GM06990 (cell line): ENCODE measurements around the gene OTOS.

ENCODE experiments used
- DNase-seq: peaks from one replicate; pipeline ENCODE4 v3.0.0-alpha.2; 2011; ENCODE audit not compliant: insufficient read length; ENCODE audit errors: extremely low read depth
- H3K27me3 ChIP-seq: replicated peaks from 2 replicates; pipeline ENCODE4 v1.6.0; 2011; ENCODE audit warnings: low read length; ENCODE audit not compliant: control insufficient read depth, insufficient read depth
- H3K36me3 ChIP-seq: 2 replicates; pipeline ENCODE4 v1.5.1; 2011; ENCODE audit warnings: low read length; ENCODE audit not compliant: control insufficient read depth, insufficient read depth
- H3K4me3 ChIP-seq: replicated peaks from 2 replicates; pipeline ENCODE4 v1.5.1; 2011; ENCODE audit warnings: low read depth, mild to moderate bottlenecking, control low read depth, low read length
- TF ChIP-seq, protein P1 (sequence below): IDR thresholded peaks from 2 replicates; pipeline ENCODE4 v1.5.1; 2011; ENCODE audit warnings: low read length, control low read depth, mild to moderate bottlenecking, inconsistent platforms; ENCODE audit not compliant: insufficient read depth, poor library complexity, severe bottlenecking

Gene OTOS

DNA sequence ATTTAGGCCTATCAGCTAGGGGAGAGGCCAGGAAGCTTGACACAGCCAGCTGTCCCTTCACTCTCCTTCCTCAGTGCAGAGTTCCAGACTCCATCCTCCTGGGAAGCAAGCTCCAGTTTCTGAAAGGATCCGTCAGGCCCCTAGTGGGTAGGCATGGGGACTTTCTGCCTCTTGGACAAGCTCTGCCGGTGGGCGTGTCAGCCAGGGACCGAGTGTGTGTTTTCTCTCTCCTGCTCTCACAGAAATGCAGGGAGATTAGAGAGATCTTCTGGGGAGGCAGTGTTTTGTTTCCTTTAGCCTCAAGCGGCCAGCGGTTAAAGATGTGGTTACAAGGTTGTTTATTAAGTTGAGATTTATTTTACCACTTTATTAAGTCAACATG, 29.9 kb upstream of the OTOS start:
- no peak for DNase-seq
- TF ChIP-seq, protein P1, sequence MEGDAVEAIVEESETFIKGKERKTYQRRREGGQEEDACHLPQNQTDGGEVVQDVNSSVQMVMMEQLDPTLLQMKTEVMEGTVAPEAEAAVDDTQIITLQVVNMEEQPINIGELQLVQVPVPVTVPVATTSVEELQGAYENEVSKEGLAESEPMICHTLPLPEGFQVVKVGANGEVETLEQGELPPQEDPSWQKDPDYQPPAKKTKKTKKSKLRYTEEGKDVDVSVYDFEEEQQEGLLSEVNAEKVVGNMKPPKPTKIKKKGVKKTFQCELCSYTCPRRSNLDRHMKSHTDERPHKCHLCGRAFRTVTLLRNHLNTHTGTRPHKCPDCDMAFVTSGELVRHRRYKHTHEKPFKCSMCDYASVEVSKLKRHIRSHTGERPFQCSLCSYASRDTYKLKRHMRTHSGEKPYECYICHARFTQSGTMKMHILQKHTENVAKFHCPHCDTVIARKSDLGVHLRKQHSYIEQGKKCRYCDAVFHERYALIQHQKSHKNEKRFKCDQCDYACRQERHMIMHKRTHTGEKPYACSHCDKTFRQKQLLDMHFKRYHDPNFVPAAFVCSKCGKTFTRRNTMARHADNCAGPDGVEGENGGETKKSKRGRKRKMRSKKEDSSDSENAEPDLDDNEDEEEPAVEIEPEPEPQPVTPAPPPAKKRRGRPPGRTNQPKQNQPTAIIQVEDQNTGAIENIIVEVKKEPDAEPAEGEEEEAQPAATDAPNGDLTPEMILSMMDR = no peak
- Histone ChIP-seq H3K36me3 (no peaks in the 10 kb centered on the region), H3K27me3 (no peaks in the 10 kb centered on the region), H3K4me3 (no peak overlapping the region)

DNA sequence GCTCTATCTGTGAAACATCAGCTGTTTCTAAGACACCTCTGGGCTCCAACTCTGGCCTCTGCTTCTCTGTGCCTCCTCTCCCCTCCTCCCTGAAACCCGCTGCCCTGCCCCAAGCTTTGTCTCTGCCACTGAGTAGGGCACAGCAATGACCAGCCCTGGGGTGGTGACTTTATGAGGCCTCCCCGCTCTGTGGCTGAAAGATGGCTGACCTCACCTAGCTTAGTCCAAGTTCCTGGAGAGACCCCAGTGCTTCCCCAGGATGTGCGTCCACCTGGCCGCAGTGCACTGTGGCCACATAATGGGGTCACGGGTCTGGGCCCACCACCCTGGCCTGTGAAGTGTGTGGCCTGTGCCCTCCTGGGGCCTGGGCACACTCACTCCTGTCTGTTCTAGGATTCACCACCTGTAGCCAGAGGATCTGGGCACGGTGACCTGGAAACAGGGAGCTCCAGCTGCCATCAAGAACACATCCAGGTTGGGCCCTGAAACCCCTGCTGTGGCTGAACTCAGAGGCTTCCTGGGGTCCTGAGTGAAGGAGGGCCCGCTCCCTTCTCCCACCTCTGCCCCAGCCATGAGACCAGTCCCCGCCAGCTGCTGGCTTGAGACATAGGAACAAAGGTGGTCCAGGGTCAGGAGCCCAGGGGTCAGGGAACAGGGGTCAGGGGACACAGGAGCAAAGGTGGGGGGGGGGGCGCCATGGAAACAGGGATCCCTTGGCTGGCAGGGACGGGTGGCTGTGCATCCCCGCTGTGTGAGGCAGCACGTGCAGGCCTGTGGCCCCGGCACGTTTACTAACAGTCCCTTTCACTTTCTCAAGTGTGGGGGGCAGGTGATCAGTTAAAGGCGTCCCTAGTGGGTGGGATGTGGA, 29.3 kb upstream of the OTOS start:
- H3K4me3 ChIP-seq = no peak overlapping the region
- H3K27me3 ChIP-seq = no peaks in the 10 kb centered on the region
- no peak for DNase-seq
- TF ChIP-seq, protein P1 = no peak
- H3K36me3 ChIP-seq = no peaks in the 10 kb centered on the region

DNA sequence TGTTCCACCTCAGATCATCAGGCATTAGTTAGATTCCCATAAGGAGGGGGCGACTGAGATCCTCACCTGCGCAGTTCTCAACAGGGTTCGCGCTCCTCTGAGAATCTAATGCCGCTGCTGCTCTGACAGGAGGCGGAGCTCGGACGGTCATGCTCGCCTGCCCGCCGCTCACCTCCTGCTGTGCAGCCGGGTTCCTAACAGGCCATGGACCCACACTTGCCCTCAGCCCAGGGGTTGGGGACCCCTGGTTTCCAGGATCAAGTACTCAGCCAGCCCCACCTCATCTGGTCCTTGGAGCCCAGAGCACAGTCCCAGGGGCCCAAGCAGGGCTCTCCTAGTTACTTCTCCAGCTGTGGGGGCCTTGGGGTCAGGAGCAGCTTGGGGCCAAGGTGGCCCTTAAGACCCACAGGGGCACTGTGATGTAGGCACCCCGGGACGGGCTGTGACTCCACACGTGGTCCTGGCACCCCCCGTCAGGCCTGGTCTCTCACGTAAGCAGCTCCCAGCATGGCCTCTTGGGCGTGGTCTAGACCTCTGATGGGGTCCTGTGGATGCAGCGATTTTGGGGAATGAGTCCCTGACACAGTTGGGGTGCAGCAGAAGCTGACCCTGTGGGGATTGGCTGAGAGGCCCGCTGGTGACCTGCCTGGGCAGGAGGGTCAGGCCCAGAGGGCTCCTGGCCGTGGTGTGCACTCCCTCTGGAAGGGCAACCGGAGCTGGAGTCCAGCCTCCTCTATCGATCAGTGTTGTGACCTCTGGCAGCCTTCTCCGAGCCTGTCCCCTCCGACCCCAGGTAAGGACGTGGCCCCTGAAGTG, 28.3 kb upstream of the OTOS start:
- no peaks in the 10 kb centered on the region for H3K36me3 ChIP-seq
- TF ChIP-seq, protein P1 = no peak
- no peaks in the 10 kb centered on the region for H3K27me3 ChIP-seq
- no peak for DNase-seq
- no peak overlapping the region for H3K4me3 ChIP-seq

DNA sequence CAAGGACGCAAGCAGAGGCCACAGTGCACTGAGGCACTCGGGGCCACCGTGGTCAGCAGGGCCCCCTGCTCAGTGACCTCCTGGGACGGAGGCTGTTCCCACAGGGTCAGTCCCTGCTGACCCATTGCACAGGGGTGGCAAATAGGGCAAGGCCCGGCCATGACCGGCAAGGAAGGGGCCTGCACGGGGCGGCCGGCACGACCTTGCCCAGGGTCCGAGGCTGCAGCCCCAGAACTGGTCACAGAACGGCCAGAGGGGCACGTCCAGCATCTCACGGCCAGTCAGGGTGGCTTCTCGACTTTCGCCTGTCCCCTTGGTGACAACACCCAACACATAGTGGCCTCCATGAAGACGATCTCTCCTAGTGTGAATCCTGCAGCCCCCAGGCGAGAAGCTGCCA, 27.6 kb upstream of the OTOS start:
- H3K4me3 ChIP-seq = no peak overlapping the region
- no peak for DNase-seq
- TF ChIP-seq, protein P1 = no peak

DNA sequence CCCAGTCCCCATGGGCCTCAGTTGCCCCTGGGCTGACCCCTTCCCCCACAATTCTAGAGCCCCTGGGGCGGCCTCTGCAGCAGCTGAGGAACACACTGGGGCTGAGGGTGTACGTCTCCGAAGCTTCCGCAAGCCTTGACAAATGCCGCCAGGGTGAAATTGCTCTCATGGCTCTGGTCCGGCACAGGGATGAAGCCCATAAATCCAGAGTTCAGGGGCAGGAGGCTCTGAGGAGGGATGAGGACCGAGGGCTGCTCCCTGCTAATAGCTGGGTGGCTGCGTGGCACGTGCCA, 27.1 kb upstream of the OTOS start:
- no peak for DNase-seq
- no peak overlapping the region for H3K4me3 ChIP-seq
- TF ChIP-seq, protein P1 = no peak
- no peaks in the 10 kb centered on the region for H3K27me3 ChIP-seq
- no peaks in the 10 kb centered on the region for H3K36me3 ChIP-seq

More for the DNA sequence above, 27.6 kb upstream of the OTOS start:
- H3K36me3 ChIP-seq = no peaks in the 10 kb centered on the region
- H3K27me3 ChIP-seq = no peaks in the 10 kb centered on the region
